ENCODE measurements around the gene PRKCZ.
"Not testable (repeated sequence)": the region's sequence is repeated elsewhere in the genome, so short reads cannot be mapped to it uniquely, and the experiment has no call there.

PRKCZ gene

GRCh38 chr1:2137257-2138121, 87.3 kb downstream of the PRKCZ start:
- DNase-seq, result no peak

- not testable (repeated sequence) for DNase-seq
These were observed 88.9 kb downstream of the PRKCZ start for GRCh38 chr1:2139156-2139555.

DNA sequence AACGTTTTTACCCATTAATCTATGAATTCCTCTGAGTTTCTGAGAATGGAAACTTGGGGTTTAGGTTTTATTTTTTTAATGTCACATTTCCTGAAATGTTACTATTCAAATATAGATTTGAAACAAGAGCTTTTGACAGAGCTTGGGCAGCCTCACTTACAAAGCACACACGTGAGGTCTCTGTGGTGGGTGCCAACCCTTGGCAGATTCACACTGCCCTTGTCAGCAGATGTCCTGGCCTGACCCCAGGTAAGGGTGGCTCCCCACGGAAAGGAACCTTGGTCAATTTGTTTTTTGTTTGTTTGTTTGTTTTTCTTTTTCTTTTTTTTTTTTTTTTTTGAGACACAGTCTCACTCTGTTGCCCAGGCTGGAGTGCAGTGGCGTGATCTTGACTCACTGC, 90.8 kb downstream of the PRKCZ start:
- no peak for DNase-seq

DNA sequence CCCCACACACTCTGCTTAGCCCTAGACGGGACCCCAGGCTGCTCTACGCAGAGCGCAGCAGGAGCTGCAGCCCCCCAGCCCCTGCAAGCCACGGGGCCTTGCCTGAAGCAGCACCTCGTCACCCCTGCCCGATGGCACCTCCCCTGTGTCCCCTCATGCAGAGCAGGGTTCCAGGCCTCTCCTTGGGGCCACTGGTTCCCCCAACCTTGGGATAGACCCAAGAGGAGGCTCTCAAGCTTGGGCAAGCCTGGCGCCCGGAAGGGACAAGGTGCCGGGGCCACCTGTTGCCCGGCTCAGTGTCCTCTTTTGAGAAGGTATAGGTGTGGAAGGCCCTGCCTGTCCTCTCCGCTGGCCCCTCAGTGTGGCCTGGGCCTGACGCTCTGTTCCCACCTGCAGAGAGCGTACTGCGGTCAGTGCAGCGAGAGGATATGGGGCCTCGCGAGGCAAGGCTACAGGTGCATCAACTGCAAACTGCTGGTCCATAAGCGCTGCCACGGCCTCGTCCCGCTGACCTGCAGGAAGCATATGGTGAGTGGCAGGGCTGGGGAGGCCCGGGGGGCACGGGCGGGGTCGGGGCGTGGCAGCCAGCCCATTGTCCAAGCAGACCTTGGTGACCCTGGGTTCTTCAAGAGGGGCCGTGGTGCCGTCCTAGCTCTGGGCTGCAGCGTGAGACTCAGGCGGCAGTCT, 93.7 kb downstream of the PRKCZ start:
- no peak for DNase-seq

DNA sequence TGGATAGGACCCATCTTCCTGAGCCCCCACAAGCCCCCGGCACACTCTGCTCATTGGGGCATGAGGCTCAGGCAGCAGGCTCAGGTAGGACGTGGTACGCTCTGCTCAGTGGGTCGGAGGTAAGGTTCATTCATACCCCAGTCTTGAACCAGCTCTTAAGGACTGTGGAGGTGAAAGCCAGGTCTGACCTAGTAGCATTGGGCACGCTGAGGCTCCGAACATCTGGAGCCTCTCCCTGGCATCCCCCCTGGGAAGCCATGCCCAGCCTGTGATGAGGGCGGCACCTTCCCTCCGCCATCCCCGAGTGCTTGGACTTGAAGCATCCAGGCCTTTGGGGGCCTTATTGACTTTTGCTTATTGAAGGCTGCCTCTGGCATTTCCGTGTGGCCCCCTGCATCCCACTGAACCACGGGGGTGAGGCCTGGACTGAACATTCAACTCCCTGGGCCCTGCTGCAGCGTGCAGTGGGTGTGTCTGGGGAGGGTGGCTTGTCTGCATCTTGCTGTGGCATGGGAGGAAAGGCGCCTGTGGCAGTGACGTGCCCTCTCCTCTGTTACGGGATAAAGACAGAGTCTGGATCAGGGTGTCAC, 94.4 kb downstream of the PRKCZ start:
- no peak for DNase-seq

GRCh38 chr1:2145946-2146835, 96.0 kb downstream of the PRKCZ start:
- no peak for DNase-seq

DNA sequence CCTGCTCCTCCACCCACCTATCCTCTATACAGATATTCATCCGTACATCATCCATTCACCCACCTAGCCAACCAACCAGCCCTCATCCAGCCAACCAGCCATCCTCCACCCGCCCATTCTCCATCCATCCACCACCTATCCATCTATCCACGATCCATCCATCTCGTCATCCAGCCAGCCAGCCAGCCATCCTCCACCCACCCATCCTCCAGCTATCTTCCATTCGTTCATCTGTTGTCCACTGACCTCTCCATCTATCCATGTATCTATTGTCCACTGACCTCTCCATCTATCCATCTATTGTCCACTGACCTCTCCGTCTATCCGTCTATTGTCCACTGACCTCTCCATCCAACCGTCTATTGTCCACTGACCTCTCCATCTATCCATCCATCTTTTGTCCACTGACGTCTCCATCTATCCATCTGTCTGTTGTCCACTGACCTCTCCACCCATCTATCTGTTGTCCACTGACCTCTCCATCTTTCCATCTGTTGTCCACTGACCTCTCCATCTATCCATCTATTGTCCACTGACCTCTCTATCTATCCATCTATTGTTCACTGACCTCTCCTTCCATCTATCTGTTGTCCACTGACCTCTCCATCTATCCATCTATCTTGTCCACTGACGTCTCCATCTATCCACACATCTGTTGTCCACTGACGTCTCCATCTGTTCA, 96.8 kb downstream of the PRKCZ start:
- DNase-seq, result no peak

DNA sequence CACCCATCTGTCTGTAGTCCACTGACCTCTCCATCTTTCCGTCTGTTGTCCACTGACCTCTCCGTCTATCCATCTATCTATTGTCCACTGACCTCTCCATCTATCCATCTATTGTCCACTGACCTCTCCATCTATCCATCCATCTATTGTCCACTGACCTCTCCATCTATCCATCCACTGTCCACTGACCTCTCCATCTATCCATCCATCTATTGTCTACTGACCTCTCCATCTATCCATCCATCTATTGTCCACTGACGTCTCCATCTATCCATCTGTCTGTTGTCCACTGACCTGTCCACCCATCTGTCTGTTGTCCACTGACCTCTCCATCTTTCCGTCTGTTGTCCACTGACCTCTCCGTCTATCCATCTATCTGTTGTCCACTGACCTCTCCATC, 97.7 kb downstream of the PRKCZ start:
- DNase-seq, result not testable (repeated sequence)

DNA sequence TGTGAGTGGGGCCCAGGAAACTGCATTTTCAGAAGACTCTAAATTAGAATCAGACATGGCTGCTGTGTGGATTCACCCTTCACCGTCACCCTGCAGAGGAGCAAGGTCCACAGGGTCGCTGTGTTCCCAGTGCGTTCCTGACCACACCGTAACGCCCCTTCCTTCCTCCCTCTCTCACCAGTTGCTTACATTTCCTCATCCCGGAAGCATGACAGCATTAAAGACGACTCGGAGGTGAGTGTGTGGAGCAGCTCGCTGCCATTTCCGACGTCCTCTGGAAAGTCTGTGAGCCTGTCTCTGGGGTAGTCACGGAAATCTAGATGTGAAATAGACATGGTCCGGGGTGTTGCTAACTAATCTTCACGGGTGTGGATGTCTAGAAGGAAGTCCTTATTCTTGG, 98.5 kb downstream of the PRKCZ start:
- DNase-seq, result no peak

DNA sequence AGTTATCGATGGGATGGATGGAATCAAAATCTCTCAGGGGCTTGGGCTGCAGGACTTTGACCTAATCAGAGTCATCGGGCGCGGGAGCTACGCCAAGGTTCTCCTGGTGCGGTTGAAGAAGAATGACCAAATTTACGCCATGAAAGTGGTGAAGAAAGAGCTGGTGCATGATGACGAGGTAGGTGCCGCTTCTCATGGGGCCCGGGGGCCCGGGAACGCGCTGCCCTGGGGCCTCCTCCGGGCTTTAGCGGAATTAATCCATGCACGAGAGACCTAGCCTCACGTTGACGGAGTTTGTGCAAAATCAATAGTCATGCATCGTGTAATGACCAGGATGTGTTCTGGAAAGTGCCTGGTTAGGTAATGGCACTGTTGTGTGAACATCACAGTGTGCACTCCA, 100.6 kb downstream of the PRKCZ start:
- DNase-seq, result no peak

DNA sequence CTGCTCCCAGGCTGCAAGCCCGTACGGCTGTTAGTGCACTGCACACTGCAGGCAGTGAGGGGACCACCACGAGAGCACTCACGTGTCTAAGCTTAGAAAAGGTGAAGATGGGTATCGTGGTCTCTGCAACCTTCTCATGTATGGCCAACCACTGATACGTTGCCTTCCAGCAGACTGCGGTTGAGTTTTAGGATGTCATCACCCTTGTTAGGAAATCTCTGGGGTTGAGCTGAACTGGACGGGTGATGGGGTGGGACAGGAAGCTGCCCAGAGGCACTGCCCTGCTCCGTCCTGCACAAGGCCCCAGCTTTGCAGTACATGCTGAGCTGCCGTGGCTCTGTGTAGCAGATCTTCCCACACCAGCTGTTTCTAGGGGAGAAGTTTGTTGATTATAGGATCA, 101.0 kb downstream of the PRKCZ start:
- no peak for DNase-seq

DNA sequence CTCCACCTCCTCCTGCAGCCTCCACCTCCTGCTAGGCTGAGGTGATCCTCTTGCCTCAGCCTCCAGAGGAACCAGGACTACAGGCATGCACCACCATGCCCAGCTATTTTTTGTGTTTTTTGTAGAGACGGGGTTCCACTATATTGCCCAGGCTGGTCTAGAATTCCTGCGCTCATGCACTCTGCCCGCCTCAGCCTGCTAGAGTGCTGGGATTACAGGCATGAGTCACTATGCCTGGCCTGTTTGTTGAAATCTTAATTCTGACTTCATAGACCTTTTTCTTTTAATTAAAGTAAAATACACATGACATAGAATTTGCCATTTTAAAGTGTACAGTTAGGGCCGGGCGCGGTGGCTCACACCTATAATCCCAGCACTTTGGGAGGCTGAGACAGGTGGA, 101.7 kb downstream of the PRKCZ start:
- no peak for DNase-seq

DNA sequence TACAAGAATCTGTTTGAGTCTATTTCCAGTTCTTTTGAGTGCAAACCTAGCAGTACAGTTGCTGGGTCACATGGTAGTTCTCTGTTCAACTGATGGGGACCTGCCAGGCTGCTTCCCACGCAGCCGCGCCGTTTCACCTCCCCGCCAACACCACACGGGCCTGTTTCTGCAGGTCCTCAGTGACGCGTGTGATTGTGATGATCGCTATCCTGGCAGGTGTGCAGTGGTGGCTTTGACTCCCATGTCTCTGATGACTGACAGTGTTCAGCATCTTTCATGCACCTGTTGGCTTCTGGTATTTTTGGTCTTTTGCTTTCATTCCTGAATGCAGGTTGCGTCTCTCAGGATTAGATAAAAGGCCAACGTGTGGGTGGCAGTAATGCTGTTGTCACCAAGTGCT, 102.7 kb downstream of the PRKCZ start:
- no peak for DNase-seq

- no peak for DNase-seq
These were observed 103.8 kb downstream of the PRKCZ start for GRCh38 chr1:2154022-2154421.

GRCh38 chr1:2155147-2155598, 105.0 kb downstream of the PRKCZ start:
- DNase-seq, result no peak

GRCh38 chr1:2155788-2156187, 105.6 kb downstream of the PRKCZ start:
- no peak for DNase-seq

DNA sequence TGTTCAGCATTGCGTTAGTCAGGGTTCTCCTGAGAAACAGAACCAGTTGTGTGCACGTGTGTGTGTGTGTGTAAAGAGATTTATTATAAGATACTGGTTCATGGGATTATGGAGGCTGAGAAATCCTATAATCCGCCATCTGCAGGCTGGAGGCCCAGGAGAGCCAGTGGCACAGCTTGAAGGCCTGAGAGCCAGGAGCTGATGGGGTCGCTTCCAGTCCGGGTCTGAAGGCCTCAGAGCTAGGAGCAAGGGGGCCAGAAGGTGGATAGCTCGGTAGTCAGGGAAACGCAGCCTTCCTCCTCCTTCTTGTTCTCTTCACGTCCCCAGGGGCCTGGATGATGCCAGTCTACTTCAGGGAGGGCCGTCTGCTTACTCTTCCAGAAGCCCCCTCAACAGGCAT, 106.7 kb downstream of the PRKCZ start:
- no peak for DNase-seq

- no peak for DNase-seq
These were observed 107.6 kb downstream of the PRKCZ start for GRCh38 chr1:2157856-2158255.

GRCh38 chr1:2158272-2158671, 108.1 kb downstream of the PRKCZ start:
- DNase-seq, result no peak

DNA sequence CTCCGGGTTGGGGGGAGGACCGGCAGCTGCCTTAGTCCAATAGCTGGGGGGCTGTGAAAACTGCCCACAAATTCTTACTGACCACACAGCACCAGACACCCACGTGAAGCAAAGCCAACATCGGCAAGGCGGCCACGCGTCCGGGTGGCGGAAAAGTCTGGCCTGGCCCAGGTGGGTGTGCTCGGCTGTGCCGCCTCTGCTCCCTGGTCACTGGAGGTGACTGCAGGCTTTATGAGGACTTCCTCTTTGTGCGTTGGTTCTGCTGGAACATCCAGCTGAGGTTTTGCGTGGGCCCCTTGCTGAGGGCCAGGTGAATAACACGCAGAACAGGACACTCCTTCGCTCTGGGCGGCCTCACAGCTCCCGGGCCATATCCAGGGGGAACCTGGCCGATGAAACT, 108.9 kb downstream of the PRKCZ start:
- DNase-seq, result no peak

DNA sequence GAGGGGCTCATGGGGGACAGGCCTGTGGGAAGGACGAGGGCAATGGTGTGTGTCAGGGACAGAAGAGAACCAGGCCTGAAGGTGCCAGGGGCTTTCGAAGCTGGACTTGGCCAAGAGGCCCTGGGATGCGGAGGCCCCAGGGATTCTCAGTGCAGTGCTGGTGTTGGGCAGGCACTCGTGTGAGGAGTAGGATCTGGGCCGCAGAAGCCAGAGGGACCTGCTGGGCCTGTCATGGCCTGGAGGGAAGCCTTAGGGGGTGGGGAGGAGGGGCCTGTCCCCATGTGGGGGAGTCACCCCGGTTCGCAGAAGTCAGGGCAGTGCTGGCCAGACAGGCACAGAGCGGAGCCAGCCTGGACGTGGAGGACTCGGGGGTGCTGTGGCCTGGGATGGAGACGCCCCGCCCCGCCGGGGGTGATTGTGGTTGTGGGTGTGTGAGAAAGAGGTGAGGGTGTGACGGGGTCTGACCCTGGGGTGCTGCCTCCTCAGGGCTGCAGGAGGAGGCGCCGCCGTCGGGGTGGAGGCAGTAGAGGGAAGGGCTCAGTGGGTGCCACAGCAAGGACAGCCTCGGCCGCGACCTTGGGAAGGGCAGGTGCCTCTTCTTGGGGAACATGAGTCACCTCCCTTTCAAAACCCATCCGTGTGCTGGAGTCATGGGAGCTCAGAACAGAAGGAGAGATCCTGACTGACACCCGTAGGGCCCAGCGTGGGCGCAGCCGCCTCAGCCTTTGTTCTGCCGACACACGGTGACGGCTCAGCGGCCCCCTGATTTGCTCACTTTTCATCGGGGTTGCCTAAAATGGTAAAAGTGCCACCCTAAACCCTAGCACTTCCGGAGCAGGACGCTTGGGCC, 110.5 kb downstream of the PRKCZ start:
- DNase-seq, result no peak

All from NCI-H2227 treated with DMSO at 0.1 percent for 48 hours (cell line).